Body of pancreas (tissue), 4 donors: ENCODE data around the gene FAT2.

ENCODE experiments used
- CTCF ChIP-seq, 7 experiments: fragments of 450-650 bp in 4 of 7; fragments of 200-600 bp in 3 of 7; sonication (generic) in 3 of 7; IDR thresholded peaks; one replicate each; pipeline ENCODE4 v1.5.1; 2016 to 2019; ENCODE audit warnings: antibody characterized with exemption in 7 of 7
- POLR2A ChIP-seq, 3 donors: fragments of 450-650 bp; IDR thresholded peaks; one replicate each; pipeline ENCODE4 v1.6.1; 2016; ENCODE audit warnings: antibody characterized with exemption in 3 of 3, mild to moderate bottlenecking in 2 of 3

DNA sequence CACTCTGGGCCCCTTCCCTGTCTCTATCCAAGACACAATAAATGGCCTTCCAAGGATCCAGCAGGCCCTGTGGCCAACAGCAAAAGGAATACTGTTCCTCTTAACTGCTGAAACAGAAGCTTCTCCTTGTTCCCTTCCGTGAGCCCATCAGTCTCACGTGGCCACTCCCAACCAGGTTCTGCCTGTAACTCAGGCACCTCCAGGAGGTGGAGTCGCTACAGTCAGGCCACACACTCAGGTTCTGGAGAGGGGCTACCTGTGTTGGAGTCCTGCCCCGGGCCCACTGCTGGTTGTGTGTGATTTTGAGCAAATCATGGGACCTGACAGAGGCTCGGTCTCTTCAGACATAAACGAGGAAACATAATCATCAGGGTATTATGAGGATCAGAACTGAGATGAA, 10.3 kb downstream of the FAT2 start:
- TF ChIP-seq CTCF (IDR thresholded peaks at IDR 0.05), result no peak
- no peak for TF ChIP-seq POLR2A (IDR thresholded peaks at IDR 0.05)
